ENCODE results near the gene FPR1. TPM values are rescaled to one million over a fixed set of nuclear protein-coding genes. Genes with fewer than 3 reads are reported as not detected.
A peak's percentile ranks its signal among the peaks of the same experiment; 100 is the strongest.
"Not testable (repeated sequence)": the region's sequence is repeated elsewhere in the genome, so short reads cannot be mapped to it uniquely, and the experiment has no call there.

FPR1 gene
- total RNA-seq, 1 donor, result not detected

DNA sequence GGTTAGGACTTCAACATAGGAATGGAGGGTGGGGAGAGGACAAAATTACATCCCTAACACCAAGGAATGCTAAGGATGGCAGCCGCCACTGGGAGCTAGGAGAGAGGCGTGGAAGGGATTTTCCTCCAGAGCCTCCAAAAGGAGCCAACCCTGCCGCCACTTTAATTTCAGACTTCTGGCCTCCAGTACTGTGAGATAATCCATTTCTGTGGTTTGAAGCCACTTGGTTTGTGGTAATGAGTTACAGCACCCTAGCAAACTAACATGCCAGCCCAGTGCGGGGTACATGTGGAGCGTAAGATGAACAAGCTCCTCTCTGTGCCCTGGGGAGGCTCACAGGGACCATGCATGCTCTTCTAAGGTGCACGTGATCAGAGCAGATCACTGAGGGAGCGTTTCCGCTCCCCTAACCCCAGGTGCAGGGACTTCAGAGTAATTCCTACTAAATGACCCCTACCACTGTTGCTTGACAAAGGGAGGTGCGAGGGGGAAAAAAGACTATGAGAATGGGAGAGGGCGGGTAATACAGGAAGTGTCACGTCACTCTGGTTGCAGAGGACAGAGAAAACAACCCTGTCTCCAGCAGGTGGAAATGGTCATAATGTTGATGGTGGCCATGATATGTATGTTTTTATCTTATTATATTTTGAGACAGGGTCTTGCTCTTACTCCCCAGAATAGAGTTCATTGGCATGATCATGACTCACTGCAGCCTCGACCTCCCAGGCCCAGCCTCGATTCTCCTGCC lies 12.0 kb downstream of the FPR1 start:
- TF ChIP-seq, protein P1, sequence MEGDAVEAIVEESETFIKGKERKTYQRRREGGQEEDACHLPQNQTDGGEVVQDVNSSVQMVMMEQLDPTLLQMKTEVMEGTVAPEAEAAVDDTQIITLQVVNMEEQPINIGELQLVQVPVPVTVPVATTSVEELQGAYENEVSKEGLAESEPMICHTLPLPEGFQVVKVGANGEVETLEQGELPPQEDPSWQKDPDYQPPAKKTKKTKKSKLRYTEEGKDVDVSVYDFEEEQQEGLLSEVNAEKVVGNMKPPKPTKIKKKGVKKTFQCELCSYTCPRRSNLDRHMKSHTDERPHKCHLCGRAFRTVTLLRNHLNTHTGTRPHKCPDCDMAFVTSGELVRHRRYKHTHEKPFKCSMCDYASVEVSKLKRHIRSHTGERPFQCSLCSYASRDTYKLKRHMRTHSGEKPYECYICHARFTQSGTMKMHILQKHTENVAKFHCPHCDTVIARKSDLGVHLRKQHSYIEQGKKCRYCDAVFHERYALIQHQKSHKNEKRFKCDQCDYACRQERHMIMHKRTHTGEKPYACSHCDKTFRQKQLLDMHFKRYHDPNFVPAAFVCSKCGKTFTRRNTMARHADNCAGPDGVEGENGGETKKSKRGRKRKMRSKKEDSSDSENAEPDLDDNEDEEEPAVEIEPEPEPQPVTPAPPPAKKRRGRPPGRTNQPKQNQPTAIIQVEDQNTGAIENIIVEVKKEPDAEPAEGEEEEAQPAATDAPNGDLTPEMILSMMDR (IDR thresholded peaks at IDR 0.05; ENCODE audit: insufficient read depth, low read length), result no peak
- H3K4me3 ChIP-seq (ENCODE audit: low read depth, low read length), result no peak overlapping the region
- no peak for DNase-seq (ENCODE audit: low read depth)

DNA sequence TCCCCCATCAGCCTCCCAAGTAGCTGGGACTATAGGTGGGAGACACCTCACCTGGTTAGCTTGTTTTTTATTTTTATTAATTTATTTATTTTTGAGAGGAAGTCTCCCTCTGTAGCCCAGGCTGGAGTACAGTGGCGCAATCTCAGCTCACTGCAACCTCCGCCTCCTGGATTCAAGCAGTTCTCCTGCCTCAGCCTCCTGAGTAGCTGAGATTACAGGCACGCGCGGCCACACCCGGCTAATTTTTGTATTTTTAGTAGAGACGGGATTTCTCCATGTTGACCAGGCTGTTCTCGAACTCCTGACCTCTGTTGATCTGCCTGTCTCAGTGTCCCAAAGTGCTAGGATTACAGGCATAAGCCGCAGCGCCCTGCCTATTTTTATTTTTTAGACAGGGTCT lies 13.2 kb downstream of the FPR1 start:
- DNase-seq (ENCODE audit: low read depth); H3K4me3 ChIP-seq (ENCODE audit: low read depth, low read length): not testable (repeated sequence)

DNA sequence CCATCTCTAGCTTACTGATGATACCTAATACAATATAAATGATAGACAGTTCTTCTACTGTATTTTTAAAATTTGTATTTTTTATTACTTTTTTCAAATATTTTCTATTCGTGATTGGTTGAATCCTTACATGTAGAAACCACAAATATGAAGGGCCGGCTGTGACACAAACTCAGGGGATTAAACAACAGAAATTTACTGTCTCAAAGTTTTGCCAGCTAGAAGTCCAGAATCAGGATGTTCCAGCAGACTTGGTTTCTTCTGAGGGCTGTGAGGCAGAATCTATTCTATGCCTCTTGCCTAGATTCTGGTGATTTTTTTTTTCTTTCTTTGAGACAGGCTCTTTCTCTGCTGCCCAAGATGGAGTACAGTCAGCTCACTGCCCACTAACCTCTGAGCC lies 13.8 kb downstream of the FPR1 start:
- no peak overlapping the region for H3K4me3 ChIP-seq (ENCODE audit: low read depth, low read length)
- TF ChIP-seq, protein P1 (IDR thresholded peaks at IDR 0.05; ENCODE audit: insufficient read depth, low read length), result no peak
- no peak for DNase-seq (ENCODE audit: low read depth)

DNA sequence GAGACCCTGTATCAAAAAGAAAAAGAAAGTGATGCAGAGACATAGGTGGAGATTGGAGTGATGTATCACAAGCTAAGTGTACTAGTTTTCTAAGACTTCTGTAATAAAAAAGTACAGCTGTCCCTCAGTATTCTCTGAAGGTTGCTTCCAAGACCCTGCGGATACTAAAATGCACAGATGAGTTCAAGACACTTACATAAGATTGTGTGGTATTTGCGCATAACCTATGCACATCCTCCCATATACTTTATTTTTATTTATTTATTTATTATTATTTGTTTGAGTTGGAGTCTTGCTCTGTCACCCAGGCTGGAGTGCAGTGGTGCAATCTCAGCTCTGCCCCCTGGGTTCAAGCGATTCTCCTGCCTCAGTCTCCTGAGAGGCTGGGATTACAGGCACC lies 14.3 kb downstream of the FPR1 start:
- no peak overlapping the region for H3K4me3 ChIP-seq (ENCODE audit: low read depth, low read length)
- TF ChIP-seq, protein P1 (IDR thresholded peaks at IDR 0.05; ENCODE audit: insufficient read depth, low read length), result no peak
- no peak for DNase-seq (ENCODE audit: low read depth)

DNA sequence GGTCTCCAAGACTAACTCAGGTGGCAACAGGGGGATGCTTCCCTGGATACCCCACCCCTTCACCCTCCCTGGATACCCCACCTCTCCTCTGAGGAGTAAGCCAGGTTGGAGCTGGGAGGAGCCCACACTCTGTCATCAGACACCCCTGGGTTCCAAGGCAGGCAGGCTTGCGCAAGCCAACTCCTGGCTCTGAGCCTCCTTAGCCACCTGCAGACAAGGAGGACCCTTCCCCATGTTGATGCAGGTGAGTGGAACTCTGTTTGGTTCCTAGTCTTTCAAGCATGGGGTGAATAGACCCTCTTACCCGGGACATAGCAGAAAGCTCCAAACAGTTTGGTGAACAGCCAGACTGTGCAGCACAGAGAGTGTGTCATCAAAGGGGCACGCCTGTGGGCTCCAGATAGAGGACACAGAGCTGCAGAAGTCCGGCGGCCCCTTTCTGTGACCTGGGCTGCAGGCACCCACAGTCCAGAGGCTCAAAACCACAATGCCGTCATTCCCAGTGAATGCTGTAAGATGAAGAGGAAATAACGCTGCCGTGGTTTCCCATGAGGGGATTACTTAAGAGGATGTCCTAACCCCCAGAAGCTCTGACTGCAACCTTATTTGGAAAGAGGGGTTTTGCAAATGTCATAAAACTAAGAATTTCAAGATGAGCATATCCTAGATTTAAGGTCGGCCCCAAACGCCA lies 15.8 kb downstream of the FPR1 start:
- DNase-seq (ENCODE audit: low read depth), result peak; percentile 68
- H3K4me3 ChIP-seq (ENCODE audit: low read depth, low read length), result no peak overlapping the region
- TF ChIP-seq, protein P1 (IDR thresholded peaks at IDR 0.05; ENCODE audit: insufficient read depth, low read length), result no peak

DNA sequence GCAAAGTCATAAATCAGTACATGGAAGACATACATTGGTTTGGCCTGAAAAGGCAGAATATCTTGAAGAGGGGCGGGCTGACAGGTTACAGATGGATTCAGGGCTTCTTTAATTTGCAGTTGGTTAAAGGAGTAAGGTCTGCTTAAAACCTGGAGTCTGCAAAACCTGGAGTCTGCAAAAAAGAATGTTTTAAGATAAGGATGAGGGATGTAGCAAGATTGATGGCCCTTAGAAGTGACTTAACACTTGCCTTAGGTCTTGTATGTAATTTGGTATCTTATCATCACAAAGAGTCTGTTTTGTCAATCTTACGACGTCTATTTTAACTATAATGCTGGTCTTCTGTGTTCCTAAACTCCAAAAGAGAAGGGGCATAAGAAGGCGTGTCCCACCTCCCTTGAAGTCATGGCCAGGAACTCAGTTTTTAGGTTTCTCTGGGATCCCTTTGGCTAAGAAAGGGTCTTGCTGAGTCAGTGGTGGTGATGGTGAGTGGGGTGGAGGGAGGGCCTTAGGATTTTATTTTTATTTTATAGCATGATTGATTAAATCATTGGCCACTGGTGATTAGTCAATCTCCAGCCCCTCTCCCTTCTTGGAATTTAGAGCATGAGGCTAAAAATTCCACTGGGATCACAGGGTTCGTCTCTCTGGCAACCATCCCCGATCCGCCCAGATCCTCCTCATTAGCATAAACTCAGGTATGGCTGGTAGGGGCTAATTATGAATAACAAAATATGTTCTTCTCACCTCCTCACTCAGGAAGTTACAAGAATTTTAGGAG lies 17.7 kb downstream of the FPR1 start:
- no peak for DNase-seq (ENCODE audit: low read depth)
- TF ChIP-seq, protein P1 (IDR thresholded peaks at IDR 0.05; ENCODE audit: insufficient read depth, low read length), result no peak

DNA sequence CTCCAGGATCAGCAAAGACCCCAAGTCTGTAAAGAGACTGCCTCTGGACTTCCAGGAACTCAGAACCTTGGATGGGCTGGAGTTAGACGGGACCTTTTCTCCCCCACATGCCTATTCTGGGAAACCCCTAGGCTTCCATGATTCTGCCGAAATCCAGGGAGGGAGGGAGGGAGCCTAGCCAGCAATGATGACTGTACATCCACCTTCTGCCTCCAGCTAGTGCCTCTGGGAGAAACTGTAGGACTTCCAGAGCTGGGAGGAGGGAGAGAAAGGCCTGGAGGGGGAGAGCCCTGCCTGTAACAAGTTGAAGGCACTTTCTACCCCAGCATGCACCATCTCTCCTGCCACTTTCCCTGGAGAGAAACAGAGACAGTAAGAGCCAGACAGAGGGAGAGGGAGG lies 21.9 kb downstream of the FPR1 start:
- H3K4me3 ChIP-seq (ENCODE audit: low read depth, low read length), result no peak overlapping the region
- DNase-seq (ENCODE audit: low read depth), result peak; percentile 68
- TF ChIP-seq, protein P1 (IDR thresholded peaks at IDR 0.05; ENCODE audit: insufficient read depth, low read length), result no peak

More for the DNA sequence above, 17.7 kb downstream of the FPR1 start:
- no peak overlapping the region for H3K4me3 ChIP-seq (ENCODE audit: low read depth, low read length)
